Stimulated activated CD8-positive, alpha-beta memory T cell treated with anti-CD3 and anti-CD28 coated beads, Interleukin-7, amount 100 ng/mL, for 1 hour (primary cell): Measurements from ENCODE around the gene RHPN2.
"Not testable (repeated sequence)": the region's sequence is repeated elsewhere in the genome, so short reads cannot be mapped to it uniquely, and the experiment has no call there.

Source experiments
- DNase-seq, 2 donors: peaks; one replicate each; pipeline ENCODE4 v3.0.0-alpha.2; 2020; ENCODE audit warnings: low read depth in 2 of 2

RHPN2 gene

GRCh38 chr19:32977280-32977679 is 87.4 kb downstream of the RHPN2 start:
- DNase-seq = no peak

GRCh38 chr19:32976223-32976805 is 88.4 kb downstream of the RHPN2 start:
- DNase-seq = peak; percentile 31 to 64

- peak; percentile 95 to 97 for DNase-seq
Observed at GRCh38 chr19:32971715-32972540, 92.8 kb downstream of the RHPN2 start, which contains the start of the genes CEP89 and FAAP24. Gene CEP89 (minus strand): TSS chr19:32971958. CDS start chr19:32971874, 84 bp downstream. Gene FAAP24 (plus strand): TSS chr19:32972242. CDS start chr19:32973197, 955 bp downstream.

DNA sequence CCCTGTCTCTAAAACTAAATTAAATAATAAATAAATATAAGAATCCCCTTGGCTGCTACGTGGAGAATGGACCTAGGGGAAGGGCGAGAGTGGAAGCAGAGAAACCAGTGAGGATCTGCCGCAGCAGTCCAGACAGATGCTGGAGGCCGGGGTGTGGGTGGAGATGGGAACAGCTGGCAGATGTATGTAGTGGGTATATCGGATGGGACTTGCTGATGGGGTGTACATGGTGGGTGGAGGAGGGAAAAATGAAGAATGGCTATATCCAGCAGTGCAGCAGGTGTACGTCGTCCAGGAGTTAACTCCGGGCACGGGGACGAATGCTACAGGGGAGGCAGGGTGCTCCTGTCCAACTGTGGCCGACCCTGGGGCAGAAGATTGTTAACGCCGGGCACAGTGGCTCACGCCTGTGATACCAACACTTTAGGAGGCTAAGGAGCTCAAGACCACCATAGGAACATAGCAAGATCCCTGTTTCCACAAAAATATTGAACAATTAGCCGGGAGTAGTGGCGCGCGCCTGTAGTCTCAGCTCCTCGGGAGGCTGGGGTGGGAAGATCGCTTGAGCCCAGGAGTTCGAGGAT is 93.6 kb downstream of the RHPN2 start:
- DNase-seq = no peak

DNA sequence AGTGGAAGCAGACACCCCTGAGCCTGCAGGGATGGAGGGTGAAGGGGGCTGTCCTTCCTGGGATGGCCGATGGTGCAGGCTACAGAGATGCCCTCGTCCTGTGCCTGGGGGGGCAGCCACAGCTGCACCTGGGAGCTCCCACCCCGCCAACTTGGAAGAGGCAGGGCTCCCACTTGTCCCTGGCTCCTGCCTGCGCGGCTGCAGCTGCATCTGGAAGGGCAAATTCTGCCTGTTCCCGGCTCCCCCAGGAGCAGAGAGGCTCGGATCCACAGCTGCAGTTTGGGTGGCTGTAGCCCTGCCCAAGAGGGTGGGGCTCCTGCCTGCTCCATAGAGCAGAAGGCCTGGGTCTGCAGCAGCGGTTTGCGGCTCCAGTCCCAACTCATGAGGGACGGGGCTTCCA is 95.1 kb downstream of the RHPN2 start:
- no peak for DNase-seq

DNA sequence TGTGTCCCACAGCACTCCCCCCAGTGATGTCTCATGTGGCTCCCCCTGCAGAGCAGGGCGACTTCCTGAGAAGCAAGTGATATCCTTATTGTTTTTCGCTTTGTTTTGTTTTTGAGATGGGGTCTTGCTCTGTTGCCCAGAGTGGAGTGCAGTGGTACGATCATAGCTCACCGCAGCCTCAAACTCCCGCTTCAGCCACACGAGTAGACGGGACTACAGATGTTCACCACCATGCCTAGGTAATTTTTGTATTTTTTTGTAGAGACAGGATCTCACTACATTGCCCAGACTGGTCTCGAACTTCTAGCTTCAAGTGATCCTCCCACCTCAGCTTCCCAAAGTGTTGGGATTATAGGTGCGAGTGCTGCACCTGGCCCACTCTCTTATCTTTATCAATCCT is 97.9 kb downstream of the RHPN2 start:
- no peak for DNase-seq

GRCh38 chr19:32945260-32945659 is 119.4 kb downstream of the RHPN2 start:
- DNase-seq = no peak

GRCh38 chr19:32941273-32941672 is 123.4 kb downstream of the RHPN2 start:
- DNase-seq = not testable (repeated sequence)

DNA sequence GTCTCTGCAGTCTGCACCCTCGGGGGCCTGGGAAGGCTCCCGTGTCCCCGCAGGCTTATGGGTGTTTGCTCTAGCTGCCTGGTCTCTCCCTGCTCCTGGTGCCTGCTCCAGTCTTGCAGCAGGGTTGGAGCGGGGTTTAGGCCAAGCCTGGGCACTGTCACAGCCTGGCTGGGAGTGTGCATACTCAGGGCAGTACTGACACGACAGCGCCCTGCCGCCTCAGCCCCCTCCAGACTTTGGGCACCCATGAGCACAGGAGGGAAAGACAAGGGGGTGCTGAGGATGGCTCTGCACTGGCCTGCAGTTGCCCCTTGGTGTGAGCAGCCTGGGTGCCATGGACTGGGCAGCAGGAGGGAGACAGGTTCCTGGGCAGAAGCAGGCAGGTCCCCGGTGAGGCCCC is 128.6 kb downstream of the RHPN2 start:
- DNase-seq = no peak

DNA sequence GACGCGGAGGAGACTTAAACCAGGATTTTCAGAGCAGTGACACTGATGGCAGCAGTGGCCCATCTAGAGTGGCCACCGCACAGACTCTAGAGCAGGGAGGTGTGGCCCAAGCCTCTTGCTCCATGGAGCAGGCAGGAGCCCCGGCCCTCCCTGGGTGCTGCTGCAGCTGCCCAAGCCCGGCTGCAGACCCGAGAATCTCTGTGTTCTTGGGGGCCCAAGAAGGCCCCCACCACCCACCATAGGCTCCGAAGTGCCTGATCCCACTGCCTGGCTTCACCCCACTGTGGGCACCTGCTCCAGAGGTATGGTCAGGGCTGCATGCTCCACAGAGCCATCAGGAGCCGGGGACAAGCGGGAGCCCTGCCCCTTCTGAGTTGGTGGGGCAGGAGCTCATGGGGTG is 129.1 kb downstream of the RHPN2 start:
- no peak for DNase-seq

DNA sequence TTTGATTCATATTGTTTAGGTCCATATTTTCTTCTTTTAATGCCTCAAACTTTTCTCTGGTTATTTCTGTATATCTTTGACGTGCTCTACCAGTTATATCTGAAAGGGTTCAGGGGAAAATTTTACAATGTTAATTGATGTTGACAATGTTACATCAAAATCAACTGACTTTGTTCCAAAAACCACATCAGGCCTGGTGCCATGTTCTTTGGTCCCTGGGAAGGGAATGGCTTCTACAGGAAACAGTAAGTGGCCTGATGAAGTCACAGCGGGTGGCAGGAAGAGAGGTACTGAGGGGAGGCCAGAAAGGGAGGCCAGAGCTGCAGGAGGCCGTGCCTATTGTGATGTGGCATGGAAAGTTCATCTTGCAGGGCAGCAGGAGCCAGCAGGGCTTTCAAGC is 131.1 kb downstream of the RHPN2 start:
- DNase-seq = no peak

- DNase-seq = no peak
Observed at GRCh38 chr19:32930567-32930966, 134.1 kb downstream of the RHPN2 start.

- DNase-seq = no peak
Observed at GRCh38 chr19:32928806-32929205, 135.9 kb downstream of the RHPN2 start.
